Caco-2 (cell line): ENCODE data around the gene KLHDC7A. TPM values are rescaled to one million over a fixed set of nuclear protein-coding genes. Genes with fewer than 3 reads are reported as not detected.

Source experiments
- BruUV-seq: library from RNA; stranded (reverse); fragments of 400-500 nt; replicated peaks from 2 replicates; lab custom pipeline; 2021; lab: Mats Ljungman, UMichigan
- CTCF ChIA-PET: fragments of 300-600 bp; sonication (Branson Sonifier 250); formaldehyde crosslinking; loops from one replicate; lab custom pipeline; 2022; ENCODE audit warnings: antibody characterized with exemption; lab: Charles Lee
- POLR2A ChIA-PET: fragments of 300-600 bp; sonication (Branson Sonifier 250); formaldehyde crosslinking; loops from one replicate; lab custom pipeline; 2022; ENCODE audit warnings: antibody characterized with exemption; lab: Charles Lee
- DNase-seq, 2 experiments: peaks; one replicate each; pipeline versions ENCODE4 v3.0.0 to v3.0.0-alpha.2; 2020 to 2022
- H3K27me3 ChIP-seq: replicated peaks from 2 replicates; pipeline ENCODE4 v1.6.0; 2011; ENCODE audit warnings: low read length; ENCODE audit not compliant: control insufficient read depth, insufficient read depth
- H3K36me3 ChIP-seq: 2 replicates; pipeline ENCODE4 v1.5.1; 2011; ENCODE audit warnings: low read length; ENCODE audit not compliant: control insufficient read depth, insufficient read depth
- H3K4me1 ChIP-seq: fragments of 250-450 bp; sonication (Bioruptor Pico); 2 replicates; pipeline ENCODE4 v1.5.1; 2020; ENCODE audit warnings: mild to moderate bottlenecking
- H3K4me3 ChIP-seq: 2 replicates; pipeline ENCODE4 v1.5.1; 2011; ENCODE audit warnings: low read depth, mild to moderate bottlenecking, control low read depth, low read length
- H3K9me3 ChIP-seq: fragments of 250-450 bp; sonication (Bioruptor Pico); 2 replicates; pipeline ENCODE4 v1.5.1; 2020; ENCODE audit warnings: mild to moderate bottlenecking, moderate library complexity
- H3K27ac Mint-ChIP-seq: one replicate; pipeline ENCODE4 v1.8.0; 2022; ENCODE audit warnings: mixed read lengths; ENCODE audit not compliant: unreplicated experiment
- H3K27me3 Mint-ChIP-seq: one replicate; pipeline ENCODE4 v1.8.0; 2022; ENCODE audit warnings: mixed read lengths; ENCODE audit not compliant: insufficient read depth, unreplicated experiment
- H3K36me3 Mint-ChIP-seq: one replicate; pipeline ENCODE4 v1.8.0; 2022; ENCODE audit warnings: mild to moderate bottlenecking, mixed read lengths; ENCODE audit not compliant: insufficient read depth, unreplicated experiment
- H3K4me1 Mint-ChIP-seq: one replicate; pipeline ENCODE4 v1.8.0; 2022; ENCODE audit warnings: low read depth, mixed read lengths; ENCODE audit not compliant: unreplicated experiment
- H3K4me3 Mint-ChIP-seq: one replicate; pipeline ENCODE4 v1.8.0; 2022; ENCODE audit warnings: mild to moderate bottlenecking, moderate library complexity, mixed read lengths; ENCODE audit not compliant: unreplicated experiment
- H3K9me3 Mint-ChIP-seq: one replicate; pipeline ENCODE4 v1.8.0; 2022; ENCODE audit warnings: mixed read lengths; ENCODE audit not compliant: unreplicated experiment
- CTCF ChIP-seq, 2 experiments: fragments of 200-600 bp in 1 of 2; IDR thresholded peaks; 1 replicate in 1 of 2; 2 replicates in 1 of 2; pipeline versions ENCODE4 v1.5.1 to v1.8.0; 2011 to 2022; ENCODE audit warnings: antibody characterized with exemption in 1 of 2, control low read depth in 1 of 2, inconsistent platforms in 1 of 2, low read depth in 1 of 2, low read length in 1 of 2, mild to moderate bottlenecking in 1 of 2, moderate library complexity in 1 of 2; ENCODE audit not compliant: insufficient read depth in 1 of 2, severe bottlenecking in 1 of 2, unreplicated experiment in 1 of 2
- intact Hi-C: fragments of 100-400 bp; cut with micrococcal nuclease; formaldehyde crosslinking; loops from one replicate; pipeline ENCODE4 v1.10.0; 2022; ENCODE audit not compliant: unreplicated experiment
- total RNA-seq: library from RNA; stranded (reverse); gene quantifications from 2 replicates; pipeline ENCODE4 v1.2.3, GENCODE V29; 2022

Gene KLHDC7A
- total RNA-seq, 1 experiment from 2014 or later: 6.1 TPM

GRCh38 chr1:18484721-18485120 lies 4.0 kb downstream of the KLHDC7A start:
- CTCF ChIA-PET: no interaction called here
- no peak overlapping the region for H3K4me3 ChIP-seq
- DNase-seq: no peak
- POLR2A ChIA-PET: no interaction called here
- H3K27me3 ChIP-seq: no peaks in the 10 kb centered on the region
- Mint-ChIP-seq H3K4me1 (no peaks in the 10 kb centered on the region), H3K4me3 (no peak overlapping the region), H3K36me3 (no peaks in the 10 kb centered on the region), H3K27ac (no peak overlapping the region), H3K27me3 (no peaks in the 10 kb centered on the region), H3K9me3 (no peaks in the 10 kb centered on the region)
- peaks cover 19% of the 10 kb centered on the region for H3K4me1 ChIP-seq
- H3K9me3 ChIP-seq: no peaks in the 10 kb centered on the region
- BruUV-seq: no TSS peak
- H3K36me3 ChIP-seq: no peaks in the 10 kb centered on the region; the same call in none of the 2 replicates
- no peak for TF ChIP-seq CTCF (IDR thresholded peaks at IDR 0.05; ENCODE audit: insufficient read depth in 1 of 2, low read depth in 1 of 2, low read length in 1 of 2, severe bottlenecking in 1 of 2, unreplicated experiment in 1 of 2)
- intact Hi-C loops: loop anchor here (5.0 kb wide), 1 partner anchor 67 kb away; no protein-coding TSS in a partner anchor

DNA sequence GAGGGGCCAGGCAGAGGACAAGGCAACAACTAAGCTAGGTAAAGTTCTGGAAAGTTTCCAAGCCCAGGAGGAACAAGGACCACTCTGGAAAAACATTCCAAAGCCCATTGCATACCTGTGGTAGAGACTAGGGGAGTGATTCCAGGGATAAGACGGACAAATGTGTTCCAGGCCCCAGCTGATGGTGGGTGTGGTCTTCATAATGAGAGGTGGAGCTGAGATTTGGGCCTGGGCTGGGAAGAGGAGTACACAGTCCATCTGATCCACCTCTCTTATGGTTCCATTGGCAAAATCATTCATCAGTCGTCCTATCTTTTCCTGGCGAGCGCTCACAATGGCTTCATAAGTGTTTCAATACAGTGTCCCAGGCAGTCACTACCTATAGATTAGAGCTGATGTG lies 4.5 kb downstream of the KLHDC7A start:
- Mint-ChIP-seq H3K9me3 (no peaks in the 10 kb centered on the region), H3K4me3 (no peak overlapping the region), H3K4me1 (no peaks in the 10 kb centered on the region), H3K36me3 (no peaks in the 10 kb centered on the region), H3K27ac (no peak overlapping the region), H3K27me3 (no peaks in the 10 kb centered on the region)
- H3K4me3 ChIP-seq: no peak overlapping the region
- peaks cover 14% of the 10 kb centered on the region for H3K4me1 ChIP-seq
- no peak for DNase-seq
- BruUV-seq: no TSS peak
- no peaks in the 10 kb centered on the region for H3K27me3 ChIP-seq
- no peak for TF ChIP-seq CTCF (IDR thresholded peaks at IDR 0.05; ENCODE audit: insufficient read depth in 1 of 2, low read depth in 1 of 2, low read length in 1 of 2, severe bottlenecking in 1 of 2, unreplicated experiment in 1 of 2)
- no peaks in the 10 kb centered on the region; the same call in none of the 2 replicates for H3K36me3 ChIP-seq
- POLR2A ChIA-PET: no interaction called here
- CTCF ChIA-PET: no interaction called here
- intact Hi-C loops: no loop called here
- H3K9me3 ChIP-seq: no peaks in the 10 kb centered on the region

DNA sequence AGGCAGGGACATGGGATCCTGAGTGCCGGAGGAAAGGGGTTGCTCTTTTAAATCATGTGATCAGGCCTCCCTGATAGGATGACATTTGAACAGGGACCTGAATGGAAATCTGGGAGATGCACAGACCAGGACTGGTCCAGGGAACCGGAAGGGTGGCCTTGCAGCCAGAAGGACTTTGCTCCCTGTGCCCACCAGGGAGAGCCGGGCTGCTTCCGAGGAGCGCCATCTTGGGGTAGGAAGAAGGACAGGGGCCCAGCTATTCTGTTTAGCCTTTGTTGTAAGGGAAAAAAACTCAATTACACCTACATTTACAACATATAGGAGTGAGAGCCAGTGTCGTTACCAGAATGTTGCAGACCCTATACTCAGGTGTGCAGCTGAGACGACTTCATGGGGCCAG lies 5.5 kb downstream of the KLHDC7A start:
- H3K9me3 ChIP-seq: no peaks in the 10 kb centered on the region
- no peaks in the 10 kb centered on the region for H3K36me3 Mint-ChIP-seq
- no peaks in the 10 kb centered on the region for H3K27me3 Mint-ChIP-seq
- H3K4me3 ChIP-seq: no peak overlapping the region
- peaks cover 5% of the 10 kb centered on the region for H3K4me1 ChIP-seq
- no peaks in the 10 kb centered on the region for H3K27me3 ChIP-seq
- TF ChIP-seq CTCF (IDR thresholded peaks at IDR 0.05; ENCODE audit: insufficient read depth in 1 of 2, low read depth in 1 of 2, low read length in 1 of 2, severe bottlenecking in 1 of 2, unreplicated experiment in 1 of 2): no peak
- peak in 1 of 2 experiments; percentile 11 for DNase-seq
- ChIA-PET POLR2A (no interaction called here), CTCF (no interaction called here)
- no TSS peak for BruUV-seq
- H3K36me3 ChIP-seq: no peaks in the 10 kb centered on the region; the same call in none of the 2 replicates
- no peaks in the 10 kb centered on the region for H3K4me1 Mint-ChIP-seq
- no peak overlapping the region for H3K27ac Mint-ChIP-seq
- no peak overlapping the region for H3K4me3 Mint-ChIP-seq
- no peaks in the 10 kb centered on the region for H3K9me3 Mint-ChIP-seq
- intact Hi-C loops: no loop called here
